ENCODE measurements around the gene EVA1B.

EVA1B gene

DNA sequence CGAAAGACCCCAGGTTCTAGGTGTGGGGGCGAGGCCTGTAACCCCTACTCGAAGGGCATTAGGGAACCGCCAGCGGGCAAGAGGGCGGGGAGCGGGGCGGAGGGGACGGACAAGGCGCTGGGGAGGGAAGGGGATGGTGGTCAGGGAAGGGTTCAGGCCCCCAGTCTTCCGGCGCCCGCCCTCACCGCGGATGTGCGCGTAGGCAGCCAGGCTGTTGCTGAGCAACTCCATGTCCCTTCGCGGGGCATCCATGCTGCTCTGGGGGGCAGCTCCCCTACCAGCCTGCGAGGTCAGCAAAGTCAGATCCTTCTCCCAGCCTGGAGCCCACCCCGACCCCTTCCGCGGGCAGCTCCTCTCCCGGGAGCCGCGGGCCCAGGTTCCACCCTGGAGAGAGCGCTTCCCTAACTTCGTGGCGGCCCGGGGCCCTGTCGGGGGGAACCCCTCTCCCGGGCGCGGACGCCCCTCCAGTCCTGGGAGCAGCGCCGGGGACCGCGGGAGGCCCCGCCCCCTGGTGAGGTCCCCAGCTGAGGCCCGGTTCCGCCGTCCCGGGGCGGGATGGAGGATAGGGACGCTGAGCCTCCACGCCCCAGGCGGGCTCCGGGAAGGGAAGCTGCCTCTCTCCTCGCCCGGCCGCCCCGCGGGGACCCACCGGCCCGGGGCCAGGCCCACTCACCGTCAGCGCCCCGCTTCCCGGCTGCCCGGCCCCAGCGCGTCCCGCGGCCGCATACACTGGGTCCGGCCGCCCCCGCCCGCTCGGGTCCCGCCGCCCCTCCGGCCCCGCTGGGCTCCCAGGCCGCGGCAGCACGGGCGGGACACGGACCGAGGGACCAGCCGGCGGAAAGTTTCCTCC lies 434 bp downstream of the EVA1B start:
- no peak for TF ChIP-seq TCF4 (CRISPR knock-in tag; IDR thresholded peaks at IDR 0.05; ENCODE audit: borderline replicate concordance)
- TF ChIP-seq, protein P1, sequence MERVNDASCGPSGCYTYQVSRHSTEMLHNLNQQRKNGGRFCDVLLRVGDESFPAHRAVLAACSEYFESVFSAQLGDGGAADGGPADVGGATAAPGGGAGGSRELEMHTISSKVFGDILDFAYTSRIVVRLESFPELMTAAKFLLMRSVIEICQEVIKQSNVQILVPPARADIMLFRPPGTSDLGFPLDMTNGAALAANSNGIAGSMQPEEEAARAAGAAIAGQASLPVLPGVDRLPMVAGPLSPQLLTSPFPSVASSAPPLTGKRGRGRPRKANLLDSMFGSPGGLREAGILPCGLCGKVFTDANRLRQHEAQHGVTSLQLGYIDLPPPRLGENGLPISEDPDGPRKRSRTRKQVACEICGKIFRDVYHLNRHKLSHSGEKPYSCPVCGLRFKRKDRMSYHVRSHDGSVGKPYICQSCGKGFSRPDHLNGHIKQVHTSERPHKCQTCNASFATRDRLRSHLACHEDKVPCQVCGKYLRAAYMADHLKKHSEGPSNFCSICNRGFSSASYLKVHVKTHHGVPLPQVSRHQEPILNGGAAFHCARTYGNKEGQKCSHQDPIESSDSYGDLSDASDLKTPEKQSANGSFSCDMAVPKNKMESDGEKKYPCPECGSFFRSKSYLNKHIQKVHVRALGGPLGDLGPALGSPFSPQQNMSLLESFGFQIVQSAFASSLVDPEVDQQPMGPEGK (CRISPR knock-in tag; IDR thresholded peaks at IDR 0.05; ENCODE audit: borderline replicate concordance): no peak
- no peak for TF ChIP-seq ZNF8 (CRISPR knock-in tag; IDR thresholded peaks at IDR 0.05)
- TF ChIP-seq CSDC2 (CRISPR knock-in tag; IDR thresholded peaks at IDR 0.05): no peak
- no peak for TF ChIP-seq ZFP30 (CRISPR knock-in tag; IDR thresholded peaks at IDR 0.05)
- TF ChIP-seq OSR1 (CRISPR knock-in tag; IDR thresholded peaks at IDR 0.05): no peak
- no peak for TF ChIP-seq PPARA (CRISPR knock-in tag; IDR thresholded peaks at IDR 0.05; ENCODE audit: borderline replicate concordance)
- TF ChIP-seq, protein P2, sequence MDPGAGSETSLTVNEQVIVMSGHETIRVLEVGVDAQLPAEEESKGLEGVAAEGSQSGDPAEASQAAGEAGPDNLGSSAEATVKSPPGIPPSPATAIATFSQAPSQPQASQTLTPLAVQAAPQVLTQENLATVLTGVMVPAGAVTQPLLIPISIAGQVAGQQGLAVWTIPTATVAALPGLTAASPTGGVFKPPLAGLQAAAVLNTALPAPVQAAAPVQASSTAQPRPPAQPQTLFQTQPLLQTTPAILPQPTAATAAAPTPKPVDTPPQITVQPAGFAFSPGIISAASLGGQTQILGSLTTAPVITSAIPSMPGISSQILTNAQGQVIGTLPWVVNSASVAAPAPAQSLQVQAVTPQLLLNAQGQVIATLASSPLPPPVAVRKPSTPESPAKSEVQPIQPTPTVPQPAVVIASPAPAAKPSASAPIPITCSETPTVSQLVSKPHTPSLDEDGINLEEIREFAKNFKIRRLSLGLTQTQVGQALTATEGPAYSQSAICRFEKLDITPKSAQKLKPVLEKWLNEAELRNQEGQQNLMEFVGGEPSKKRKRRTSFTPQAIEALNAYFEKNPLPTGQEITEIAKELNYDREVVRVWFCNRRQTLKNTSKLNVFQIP (CRISPR knock-in tag; IDR thresholded peaks at IDR 0.05; ENCODE audit: borderline replicate concordance, low read depth): no peak
- no peak for TF ChIP-seq TOX (CRISPR knock-in tag; IDR thresholded peaks at IDR 0.05; ENCODE audit: borderline replicate concordance)
- no peak for TF ChIP-seq SNAI2 (CRISPR knock-in tag; IDR thresholded peaks at IDR 0.05)
- TF ChIP-seq GLIS3 (CRISPR knock-in tag; IDR thresholded peaks at IDR 0.05): no peak
- TF ChIP-seq ISL1 (CRISPR knock-in tag; IDR thresholded peaks at IDR 0.05): no peak
- TF ChIP-seq ZNF565 (CRISPR knock-in tag; conservative IDR thresholded peaks at IDR 0.05; ENCODE audit: low read depth): no peak
- no peak for TF ChIP-seq ZFP3 (CRISPR knock-in tag; IDR thresholded peaks at IDR 0.05)
- ATAC-seq: peak; percentile 50

DNA sequence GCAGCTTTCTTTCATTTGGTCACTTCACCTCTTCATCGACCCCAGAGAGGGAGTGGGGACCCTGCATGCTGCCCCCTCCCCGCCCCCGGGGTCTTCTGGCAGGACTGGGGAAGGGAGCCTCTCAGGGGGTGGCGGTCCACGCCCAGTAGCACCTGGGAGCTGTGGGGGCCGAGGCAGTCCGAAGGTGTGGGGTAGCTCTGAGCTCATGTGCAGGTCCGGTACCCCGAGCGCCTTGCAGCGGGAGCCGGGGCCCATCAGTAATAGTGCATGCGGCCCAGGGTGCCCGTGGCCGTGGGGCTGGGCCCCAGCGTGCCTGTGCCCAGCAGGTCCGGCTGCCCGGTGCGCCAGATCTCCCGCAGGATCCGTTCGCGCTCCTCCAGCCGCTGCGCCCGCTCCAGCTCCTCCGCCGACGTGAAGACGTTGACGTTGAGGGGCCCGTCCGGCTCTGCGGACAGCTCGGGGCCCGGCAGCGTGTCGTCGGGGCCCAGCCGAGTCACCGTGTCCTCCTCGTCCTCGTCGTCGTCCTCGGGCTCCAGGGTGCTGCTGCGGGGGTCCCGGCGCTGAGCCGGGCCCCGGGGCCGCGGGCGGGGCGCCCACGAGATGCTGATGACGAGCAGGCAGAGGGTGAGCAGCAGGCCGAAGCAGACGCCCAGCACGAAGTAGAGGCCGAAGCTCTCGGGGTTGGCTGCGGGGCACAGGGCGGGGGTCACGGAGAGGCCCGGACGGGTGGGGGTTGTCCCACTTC lies 1.2 kb downstream of the EVA1B start:
- TF ChIP-seq TCF4 (CRISPR knock-in tag; IDR thresholded peaks at IDR 0.05; ENCODE audit: borderline replicate concordance) (no peak), RARB (CRISPR knock-in tag; IDR thresholded peaks at IDR 0.05) (no peak), OSR1 (CRISPR knock-in tag; IDR thresholded peaks at IDR 0.05) (no peak), ZNF8 (CRISPR knock-in tag; IDR thresholded peaks at IDR 0.05) (no peak), BACH2 (CRISPR knock-in tag; IDR thresholded peaks at IDR 0.05; ENCODE audit: borderline replicate concordance) (no peak), ESRRG (CRISPR knock-in tag; IDR thresholded peaks at IDR 0.05) (no peak), ZFP3 (CRISPR knock-in tag; IDR thresholded peaks at IDR 0.05) (no peak), GLIS3 (CRISPR knock-in tag; IDR thresholded peaks at IDR 0.05) (no peak)
- TF ChIP-seq, protein P3, sequence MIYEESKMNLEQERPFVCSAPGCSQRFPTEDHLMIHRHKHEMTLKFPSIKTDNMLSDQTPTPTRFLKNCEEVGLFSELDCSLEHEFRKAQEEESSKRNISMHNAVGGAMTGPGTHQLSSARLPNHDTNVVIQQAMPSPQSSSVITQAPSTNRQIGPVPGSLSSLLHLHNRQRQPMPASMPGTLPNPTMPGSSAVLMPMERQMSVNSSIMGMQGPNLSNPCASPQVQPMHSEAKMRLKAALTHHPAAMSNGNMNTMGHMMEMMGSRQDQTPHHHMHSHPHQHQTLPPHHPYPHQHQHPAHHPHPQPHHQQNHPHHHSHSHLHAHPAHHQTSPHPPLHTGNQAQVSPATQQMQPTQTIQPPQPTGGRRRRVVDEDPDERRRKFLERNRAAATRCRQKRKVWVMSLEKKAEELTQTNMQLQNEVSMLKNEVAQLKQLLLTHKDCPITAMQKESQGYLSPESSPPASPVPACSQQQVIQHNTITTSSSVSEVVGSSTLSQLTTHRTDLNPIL (CRISPR knock-in tag; IDR thresholded peaks at IDR 0.05; ENCODE audit: low read depth): no peak
- TF ChIP-seq, protein P4, sequence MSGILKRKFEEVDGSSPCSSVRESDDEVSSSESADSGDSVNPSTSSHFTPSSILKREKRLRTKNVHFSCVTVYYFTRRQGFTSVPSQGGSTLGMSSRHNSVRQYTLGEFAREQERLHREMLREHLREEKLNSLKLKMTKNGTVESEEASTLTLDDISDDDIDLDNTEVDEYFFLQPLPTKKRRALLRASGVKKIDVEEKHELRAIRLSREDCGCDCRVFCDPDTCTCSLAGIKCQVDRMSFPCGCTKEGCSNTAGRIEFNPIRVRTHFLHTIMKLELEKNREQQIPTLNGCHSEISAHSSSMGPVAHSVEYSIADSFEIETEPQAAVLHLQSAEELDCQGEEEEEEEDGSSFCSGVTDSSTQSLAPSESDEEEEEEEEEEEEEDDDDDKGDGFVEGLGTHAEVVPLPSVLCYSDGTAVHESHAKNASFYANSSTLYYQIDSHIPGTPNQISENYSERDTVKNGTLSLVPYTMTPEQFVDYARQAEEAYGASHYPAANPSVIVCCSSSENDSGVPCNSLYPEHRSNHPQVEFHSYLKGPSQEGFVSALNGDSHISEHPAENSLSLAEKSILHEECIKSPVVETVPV (CRISPR knock-in tag; IDR thresholded peaks at IDR 0.05): no peak
- no peak for ATAC-seq

DNA sequence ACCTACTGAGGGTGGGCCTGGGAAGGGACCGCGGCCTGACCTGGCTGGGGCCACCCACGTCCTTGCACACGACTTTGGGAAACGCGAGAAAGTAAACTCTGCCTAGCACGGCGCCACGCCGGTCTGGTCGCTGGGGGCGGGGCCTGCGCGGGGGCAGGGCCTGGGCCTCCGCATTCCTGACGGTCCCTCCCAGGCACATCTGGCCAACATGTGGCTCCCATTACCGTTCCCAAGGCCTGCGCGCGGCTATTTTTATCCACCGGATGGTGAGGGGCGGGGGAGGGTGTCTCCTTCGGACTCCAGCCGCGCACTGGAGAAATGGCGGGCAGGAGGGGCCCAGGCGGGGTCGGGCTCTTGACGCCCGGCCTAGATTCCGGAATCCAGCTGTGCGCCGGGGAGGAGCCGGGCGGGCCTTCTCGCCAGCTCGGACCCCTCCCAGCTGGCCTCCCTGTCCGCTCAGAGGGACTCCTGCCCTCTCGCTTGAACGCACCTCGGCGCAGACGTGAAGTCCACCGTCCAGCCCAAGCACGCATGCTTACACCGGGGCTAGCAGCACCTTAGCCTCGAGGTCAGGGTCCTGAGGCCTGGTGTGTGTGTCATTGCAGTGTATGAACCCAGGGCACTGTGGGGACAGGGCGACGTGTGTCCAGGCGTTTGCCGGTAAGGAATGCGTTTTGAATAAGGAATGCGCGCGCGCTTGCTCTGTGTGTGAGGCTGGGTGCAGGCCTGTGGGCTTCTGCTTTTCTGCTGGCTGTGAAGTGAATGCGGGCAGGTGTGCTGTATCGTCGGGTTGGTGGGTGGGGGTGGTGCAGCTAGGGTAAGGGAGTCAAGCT lies 2.1 kb downstream of the EVA1B start:
- peak; percentile 1; the same call in 1 of the 3 replicates for ATAC-seq
- TF ChIP-seq ZFP3 (CRISPR knock-in tag; IDR thresholded peaks at IDR 0.05) (no peak), PPARA (CRISPR knock-in tag; IDR thresholded peaks at IDR 0.05; ENCODE audit: borderline replicate concordance) (no peak), TCF4 (CRISPR knock-in tag; IDR thresholded peaks at IDR 0.05; ENCODE audit: borderline replicate concordance) (peak; percentile 59; the same call in 1 of the 2 replicates), ZFP30 (CRISPR knock-in tag; IDR thresholded peaks at IDR 0.05) (no peak)

Measured in SK-N-SH treated with all-trans-retinoic acid at 6 μM for 48 hours (cell line).